ENCODE data around the gene KCNB1.

KCNB1 gene

GRCh38 chr20:49384437-49385434, 97.7 kb downstream of the KCNB1 start:
- DNase-seq, result peak; percentile 95

- no peak for DNase-seq
These were observed 100.6 kb downstream of the KCNB1 start for GRCh38 chr20:49381558-49382493.

- DNase-seq, result no peak
These were observed 102.1 kb downstream of the KCNB1 start for GRCh38 chr20:49380337-49380780.

DNA sequence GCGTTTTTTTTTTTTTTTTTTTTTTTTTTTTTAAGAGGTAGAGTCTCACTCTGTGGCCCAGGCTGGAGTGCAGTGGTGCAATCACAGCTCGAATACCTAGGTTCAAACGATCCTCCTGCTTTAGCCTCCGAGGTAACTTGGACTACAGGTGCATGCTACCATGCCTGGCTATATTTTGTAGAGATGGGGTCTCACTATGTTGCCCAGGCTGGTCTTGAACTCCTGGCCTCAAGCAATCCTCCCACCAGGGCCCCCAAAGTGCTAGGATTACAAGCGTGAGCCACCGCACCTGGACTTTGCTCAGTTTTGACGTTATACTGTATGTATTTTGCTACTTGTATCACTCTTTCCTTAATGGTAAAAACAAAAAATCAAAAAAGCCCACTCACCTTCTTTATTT, 103.1 kb downstream of the KCNB1 start:
- DNase-seq, result no peak

DNA sequence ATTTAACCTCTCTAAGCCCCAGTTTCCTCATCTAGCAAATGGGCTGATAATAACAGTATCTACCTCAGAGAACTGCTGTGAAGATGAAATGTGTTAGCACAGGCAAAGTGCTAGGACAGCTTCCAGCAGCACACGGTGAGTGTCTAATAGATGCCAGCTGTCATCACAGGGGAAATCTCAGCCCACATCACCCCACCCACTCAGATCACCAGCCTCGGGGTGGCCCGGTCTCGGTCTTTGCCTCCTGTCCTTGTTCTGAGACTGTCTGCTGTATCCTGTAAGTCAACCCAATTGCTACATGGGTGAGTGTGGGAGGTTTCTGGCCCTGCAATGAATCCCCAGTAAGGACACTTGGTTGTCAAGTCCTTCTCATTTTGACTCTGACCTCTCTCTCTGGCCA, 105.1 kb downstream of the KCNB1 start:
- no peak for DNase-seq

DNA sequence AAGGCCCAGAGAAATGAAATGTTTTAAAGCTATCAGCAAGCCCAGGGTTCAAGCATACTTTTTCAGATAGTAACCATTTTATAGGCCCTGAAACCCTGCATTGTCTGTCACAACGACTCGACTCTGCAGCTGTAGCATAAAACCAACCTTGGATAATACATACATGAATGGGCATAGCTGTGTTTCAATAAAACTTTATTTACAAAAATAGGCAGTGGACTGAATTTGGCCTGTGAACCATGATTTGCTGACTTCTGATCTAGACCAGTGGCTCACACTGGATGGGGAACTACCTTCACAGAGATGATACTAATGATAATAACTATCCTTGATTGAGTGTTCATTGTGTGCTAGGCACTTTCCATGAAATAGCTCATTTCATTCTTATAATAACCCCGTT, 107.3 kb downstream of the KCNB1 start:
- DNase-seq, result no peak

DNA sequence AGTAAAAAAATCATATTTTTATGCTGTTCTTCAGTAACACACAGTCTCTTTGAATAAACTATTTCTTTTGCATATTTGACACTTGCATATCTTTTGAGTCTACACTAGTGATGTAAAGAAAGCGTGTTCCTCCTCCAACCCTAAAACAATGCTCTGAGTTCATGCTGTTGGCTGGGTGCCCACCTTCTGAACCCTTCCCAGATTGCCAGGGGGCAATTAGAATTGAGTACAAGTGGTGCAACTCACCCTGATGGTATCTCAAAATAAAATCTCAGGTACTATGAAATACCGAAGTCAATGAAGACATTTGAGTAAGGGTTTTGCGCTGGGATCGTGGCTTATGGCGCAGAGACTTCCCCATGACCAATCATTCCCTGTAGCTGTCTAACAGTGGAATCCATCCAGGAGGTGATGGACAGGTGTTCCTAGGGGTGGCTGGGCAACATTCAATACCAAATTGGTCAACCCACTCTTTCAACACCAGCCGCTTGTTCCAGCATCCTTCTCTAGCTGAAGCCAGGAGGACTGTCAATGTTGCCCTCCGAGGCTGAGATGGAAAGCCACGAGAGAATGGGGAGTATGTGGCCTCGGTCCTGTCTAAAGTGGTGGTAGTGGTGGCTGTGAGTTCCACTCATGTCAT, 110.3 kb downstream of the KCNB1 start:
- DNase-seq, result no peak

DNA sequence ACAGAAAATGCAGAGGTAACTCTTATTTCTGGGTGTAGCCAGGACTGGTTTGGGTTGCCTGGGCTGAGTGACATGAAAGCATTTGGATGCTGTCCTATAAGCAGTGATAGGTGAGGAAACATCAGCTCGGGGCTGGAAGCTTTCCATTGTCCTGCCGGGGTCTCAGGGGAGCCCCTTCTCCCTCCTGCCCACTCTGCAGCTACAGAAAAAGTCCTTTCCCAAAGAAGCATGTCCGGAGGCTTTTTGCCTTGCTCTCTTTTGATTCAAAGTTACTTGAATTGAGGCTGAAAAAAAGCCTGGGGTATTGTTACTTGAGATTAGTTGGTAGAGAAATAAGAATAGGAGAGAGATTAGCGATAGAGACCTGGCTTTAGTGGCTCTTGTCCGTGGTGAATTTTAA, 113.9 kb downstream of the KCNB1 start:
- DNase-seq, result no peak

DNA sequence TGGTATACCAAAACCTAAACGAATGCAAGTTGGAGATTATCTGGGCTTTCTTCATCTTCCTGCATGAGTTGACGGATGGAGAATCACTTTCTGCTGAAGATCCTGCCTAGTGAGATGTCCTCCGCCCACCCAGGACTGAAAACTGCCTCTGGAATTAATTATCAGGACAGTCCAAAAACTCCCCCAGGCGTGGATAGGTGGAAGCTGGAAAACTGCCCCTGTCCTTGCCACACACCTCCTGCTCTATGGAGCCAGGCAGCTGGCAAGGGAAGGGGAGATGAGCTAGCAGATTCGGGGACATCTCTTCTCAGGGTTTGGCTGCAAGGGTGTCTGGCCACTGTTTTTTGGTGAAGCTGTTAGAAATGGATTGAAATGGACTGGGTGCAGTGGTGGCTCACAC, 115.4 kb downstream of the KCNB1 start:
- DNase-seq, result no peak

DNA sequence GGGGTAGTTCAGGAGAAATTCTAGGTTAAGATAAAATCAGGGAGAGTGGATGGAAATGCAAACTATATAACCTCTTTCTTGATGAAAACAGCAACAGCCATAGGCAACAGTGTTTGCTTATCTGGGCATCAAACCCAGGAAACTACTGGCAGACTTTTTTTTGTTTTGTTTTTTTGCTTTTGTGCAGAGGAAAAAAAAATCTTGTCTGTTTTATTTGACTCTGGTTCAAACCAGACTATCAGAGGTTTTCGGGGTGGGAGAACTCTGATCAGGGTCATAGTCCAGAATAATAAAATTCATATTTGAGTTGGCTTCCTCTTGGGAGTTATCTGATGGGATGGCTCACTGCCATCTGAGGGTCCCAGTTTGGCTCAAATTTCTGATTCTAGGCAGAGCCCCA, 115.8 kb downstream of the KCNB1 start:
- DNase-seq, result no peak

GRCh38 chr20:49361862-49362660, 120.4 kb downstream of the KCNB1 start:
- DNase-seq, result no peak

- DNase-seq, result no peak
These were observed 122.1 kb downstream of the KCNB1 start for GRCh38 chr20:49360242-49360968.

- DNase-seq, result no peak
These were observed 125.8 kb downstream of the KCNB1 start for GRCh38 chr20:49356676-49357075.

- DNase-seq, result no peak
These were observed 127.8 kb downstream of the KCNB1 start for GRCh38 chr20:49354673-49355072.

DNA sequence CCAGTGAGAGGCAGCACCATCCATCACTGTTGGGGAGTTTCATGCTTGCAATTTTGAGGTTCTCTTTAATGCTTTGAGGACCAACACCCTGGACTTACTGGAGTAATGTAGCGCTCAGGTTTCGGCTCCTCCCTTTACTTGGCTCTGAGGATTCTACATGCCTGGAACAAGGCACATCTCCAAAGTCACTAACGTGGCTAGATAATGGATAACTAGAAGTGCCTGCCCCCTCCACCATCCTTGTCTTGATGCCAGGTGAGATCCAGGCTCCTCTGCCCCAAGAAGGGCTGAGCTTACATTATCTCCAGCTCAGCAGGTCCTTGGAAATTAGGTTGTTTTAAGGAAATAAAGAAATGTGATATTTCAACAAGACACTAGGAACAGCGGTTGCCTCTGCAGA, 129.1 kb downstream of the KCNB1 start:
- no peak for DNase-seq

DNA sequence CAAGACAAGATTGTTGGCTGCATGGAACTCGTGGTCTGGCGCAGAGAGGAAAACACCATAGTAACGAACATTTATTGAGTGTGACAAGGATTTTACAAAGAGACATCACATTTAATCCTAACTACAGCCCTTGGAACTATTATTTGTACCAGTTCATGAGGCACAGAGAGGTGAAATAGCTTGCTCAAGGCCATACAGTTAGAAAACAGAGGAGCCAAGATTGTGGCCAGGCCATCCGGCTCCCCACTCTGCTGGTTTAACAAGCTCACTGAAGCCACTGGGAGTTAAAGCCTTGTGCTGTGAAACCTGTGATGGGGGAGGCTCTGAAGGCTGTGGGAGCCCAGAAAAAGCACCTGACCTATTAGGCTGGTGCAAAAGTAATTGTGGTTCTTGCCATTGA, 129.7 kb downstream of the KCNB1 start:
- DNase-seq, result no peak

GRCh38 chr20:49351775-49352174, 130.7 kb downstream of the KCNB1 start:
- DNase-seq, result no peak

DNA sequence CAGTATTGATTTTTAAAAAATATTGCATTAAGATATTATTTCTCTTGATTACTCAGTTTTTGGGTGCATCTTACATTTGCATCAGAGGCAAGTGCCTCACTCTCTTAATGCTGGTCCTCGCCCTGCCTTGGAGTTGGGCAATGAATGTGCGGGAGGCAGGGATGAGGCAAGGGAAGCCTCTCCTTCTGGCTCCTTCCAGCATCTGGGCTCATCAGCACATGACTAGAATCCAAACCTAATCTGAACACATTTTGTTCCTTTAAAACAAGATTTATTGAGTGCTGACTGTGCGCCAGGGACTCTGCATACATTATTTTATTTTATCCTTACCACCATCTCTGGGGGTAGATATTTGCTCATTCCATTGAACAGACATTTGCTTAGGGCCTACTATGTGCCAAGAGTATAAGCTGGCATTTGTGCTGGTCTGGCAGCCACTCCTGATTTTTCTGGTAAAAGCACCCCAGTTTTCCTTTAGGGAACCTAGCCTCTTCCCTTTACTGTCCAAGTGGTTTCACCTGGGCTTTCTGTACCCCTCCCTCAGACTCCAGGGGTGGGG, 132.7 kb downstream of the KCNB1 start:
- DNase-seq, result no peak

DNA sequence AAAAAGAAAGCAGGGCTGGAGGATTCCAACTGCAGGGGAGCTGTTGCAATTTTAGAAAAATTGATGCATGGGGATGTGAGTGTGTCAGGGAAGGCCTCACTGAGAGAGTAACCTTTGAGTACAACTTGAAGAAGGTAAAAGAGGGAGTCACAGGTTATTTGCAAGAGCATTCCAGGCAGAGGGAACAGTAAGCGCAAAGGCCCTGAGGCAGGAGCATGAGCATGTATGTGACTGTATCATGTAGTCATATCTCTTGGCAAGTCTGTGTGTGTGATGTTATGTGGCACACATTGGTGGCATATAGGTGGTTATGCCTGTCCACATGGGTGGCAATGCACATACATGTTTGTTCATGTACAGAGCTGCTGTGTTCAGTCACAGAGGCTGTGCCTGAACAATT, 133.4 kb downstream of the KCNB1 start:
- DNase-seq, result no peak

DNA sequence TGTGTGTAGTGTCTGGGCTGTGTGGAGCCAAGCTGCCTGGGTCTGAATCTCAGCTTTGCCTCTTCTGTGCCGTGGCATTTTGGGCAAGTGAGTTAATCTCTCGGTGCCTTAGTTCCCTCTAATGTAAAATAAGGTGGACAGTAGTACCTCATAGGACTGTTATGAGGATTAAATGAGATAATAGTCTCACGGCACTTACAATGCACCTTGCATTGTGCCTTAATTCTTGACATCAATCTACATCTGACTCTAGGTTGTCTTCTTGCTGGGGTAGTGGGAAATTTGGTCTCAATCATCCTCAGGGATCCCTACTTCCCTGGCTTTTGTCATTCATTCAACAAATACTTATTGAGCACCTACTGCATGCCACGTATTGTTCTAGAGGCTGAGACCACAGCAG, 133.9 kb downstream of the KCNB1 start:
- DNase-seq, result no peak

- DNase-seq, result no peak
These were observed 135.3 kb downstream of the KCNB1 start for GRCh38 chr20:49347156-49347555.

Data from activated CD8-positive, alpha-beta memory T cell treated with anti-CD3 and anti-CD28 coated beads, Interleukin-2, amount 50 U/mL, for 48 hours (primary cell).